ENCODE data around the gene SHISA4. TPM values are rescaled to one million over a fixed set of nuclear protein-coding genes. Genes with fewer than 3 reads are reported as not detected.
"Not testable (repeated sequence)": the region's sequence is repeated elsewhere in the genome, so short reads cannot be mapped to it uniquely, and the experiment has no call there.

Gene SHISA4
- total RNA-seq, 6 donors from 2014 or later = 4.6 to 20.9 (median 11.8) TPM

- no peak overlapping the region for H3K4me3 ChIP-seq
- H3K27me3 ChIP-seq = no peaks in the 10 kb centered on the region
- ATAC-seq (ENCODE audit: low FRiP score in 2 of 2) (peak in 1 of 2 donors; percentile 50), DNase-seq (peak in 1 of 2 donors; percentile 79)
- peaks cover 0 to 7% (median 4%) of the 10 kb centered on the region in 4 donors for H3K4me1 ChIP-seq
- TF ChIP-seq POLR2A (IDR thresholded peaks at IDR 0.05) (no peak), EP300 (IDR thresholded peaks at IDR 0.05) (no peak), POLR2AphosphoS5 (IDR thresholded peaks at IDR 0.05) (no peak), CTCF (IDR thresholded peaks at IDR 0.05) (no peak)
- H3K27ac ChIP-seq = no peak overlapping the region
- no peaks in the 10 kb centered on the region for H3K9me3 ChIP-seq
- WGBS, 2 donors = 64 to 73% methylated on average over 4 of the region's 4 CpGs
- H3K36me3 ChIP-seq = peaks cover 0 to 8% (median 0%) of the 10 kb centered on the region in 4 donors
These were observed 10.3 kb downstream of the SHISA4 start for GRCh38 chr1:201898992-201899391.

GRCh38 chr1:201899683-201900429 is 11.2 kb downstream of the SHISA4 start:
- DNase-seq (no peak), ATAC-seq (ENCODE audit: low FRiP score in 2 of 2) (no peak)
- peaks cover 0 to 8% (median 0%) of the 10 kb centered on the region in 4 donors for H3K36me3 ChIP-seq
- no peak for TF ChIP-seq POLR2A (IDR thresholded peaks at IDR 0.05)
- no peak for TF ChIP-seq CTCF (IDR thresholded peaks at IDR 0.05)
- no peak for TF ChIP-seq EP300 (IDR thresholded peaks at IDR 0.05)
- no peak for TF ChIP-seq POLR2AphosphoS5 (IDR thresholded peaks at IDR 0.05)
- H3K27ac ChIP-seq = no peak overlapping the region
- WGBS, 2 donors = 89 to 91% methylated on average over 15 to 20 of the region's 20 CpGs
- no peaks in the 10 kb centered on the region for H3K27me3 ChIP-seq
- H3K4me3 ChIP-seq = no peak overlapping the region
- H3K4me1 ChIP-seq = peaks cover 0 to 7% (median 4%) of the 10 kb centered on the region in 4 donors
- H3K9me3 ChIP-seq = no peaks in the 10 kb centered on the region

- no peaks in the 10 kb centered on the region for H3K27me3 ChIP-seq
- ATAC-seq (ENCODE audit: low FRiP score in 2 of 2) = no peak
- 78% methylated on average over 5 of the region's 5 CpGs for WGBS, 2 donors
- no peak for DNase-seq
- peaks cover 0 to 8% (median 0%) of the 10 kb centered on the region in 4 donors for H3K36me3 ChIP-seq
- no peak overlapping the region for H3K27ac ChIP-seq
- H3K4me3 ChIP-seq = no peak overlapping the region
- no peak for TF ChIP-seq CTCF (IDR thresholded peaks at IDR 0.05)
- no peak for TF ChIP-seq POLR2A (IDR thresholded peaks at IDR 0.05)
- TF ChIP-seq POLR2AphosphoS5 (IDR thresholded peaks at IDR 0.05) = no peak
- TF ChIP-seq EP300 (IDR thresholded peaks at IDR 0.05) = no peak
- H3K9me3 ChIP-seq = no peaks in the 10 kb centered on the region
- peaks cover 0 to 11% (median 4%) of the 10 kb centered on the region in 4 donors for H3K4me1 ChIP-seq
These were observed 11.8 kb downstream of the SHISA4 start for GRCh38 chr1:201900476-201900875.

- not testable (repeated sequence) for ATAC-seq (ENCODE audit: low FRiP score in 2 of 2); H3K36me3 ChIP-seq
These were observed 12.3 kb downstream of the SHISA4 start for GRCh38 chr1:201901036-201901435.

GRCh38 chr1:201902198-201902597 is 13.5 kb downstream of the SHISA4 start:
- TF ChIP-seq EP300 (IDR thresholded peaks at IDR 0.05) (no peak), CTCF (IDR thresholded peaks at IDR 0.05) (no peak), POLR2A (IDR thresholded peaks at IDR 0.05) (no peak), POLR2AphosphoS5 (IDR thresholded peaks at IDR 0.05) (no peak)
- Histone ChIP-seq H3K4me1 (peaks cover 0 to 7% (median 0%) of the 10 kb centered on the region in 4 donors), H3K27ac (peak overlapping the region in 1 of 4 donors; percentile 18), H3K4me3 (no peak overlapping the region), H3K27me3 (no peaks in the 10 kb centered on the region), H3K36me3 (peaks cover 0 to 8% (median 0%) of the 10 kb centered on the region in 4 donors), H3K9me3 (no peaks in the 10 kb centered on the region)
- no peak for DNase-seq
- no peak for ATAC-seq (ENCODE audit: low FRiP score in 2 of 2)
- 82 to 92% methylated on average over 2 to 3 of the region's 3 CpGs for whole genome bisulfite sequencing, 2 donors

More at GRCh38 chr1:201901036-201901435, 12.3 kb downstream of the SHISA4 start:
- not testable (repeated sequence) for DNase-seq, H3K27me3 ChIP-seq, H3K4me3 ChIP-seq, H3K9me3 ChIP-seq, H3K27ac ChIP-seq
- 85 to 91% methylated on average over 6 of the region's 6 CpGs for WGBS, 2 donors
- H3K4me1 ChIP-seq = peaks cover 0 to 11% (median 3%) of the 10 kb centered on the region in 4 donors

Measured in upper lobe of left lung (tissue), 6 donors.